ENCODE data around the gene CRISPLD2.

GRCh38 chr16:84833144-84833500 lies 13.3 kb downstream of the CRISPLD2 start:
- TF ChIP-seq CTCF (conservative IDR thresholded peaks at IDR 0.05 in 1 of 2, IDR thresholded peaks at IDR 0.05 in 1 of 2; ENCODE audit: extremely low read depth in 1 of 2, insufficient read depth in 1 of 2, low read depth in 1 of 2, low read length in 2 of 2), result no peak
- no peak for TF ChIP-seq EZH2 (IDR thresholded peaks at IDR 0.05; ENCODE audit: borderline replicate concordance, low read length)
